Activated CD8-positive, alpha-beta memory T cell treated with anti-CD3 and anti-CD28 coated beads for 36 hours (primary cell): ENCODE measurements around the gene RPS6KA5. TPM values are rescaled to one million over a fixed set of nuclear protein-coding genes. Genes with fewer than 3 reads are reported as not detected.
"Not testable (repeated sequence)": the region's sequence is repeated elsewhere in the genome, so short reads cannot be mapped to it uniquely, and the experiment has no call there.

ENCODE experiments used
- CTCF ChIA-PET: fragments of 350-600 bp; sonication (Branson Sonifier 250); formaldehyde crosslinking; loops from one replicate; lab custom pipeline; 2021; ENCODE audit warnings: antibody characterized with exemption; lab: Charles Lee
- POLR2A ChIA-PET: fragments of 350-600 bp; sonication (Branson Sonifier 250); formaldehyde crosslinking; loops from one replicate; lab custom pipeline; 2021; ENCODE audit warnings: antibody characterized with exemption; lab: Charles Lee
- total RNA-seq, 2 experiments: library from RNA; stranded (reverse); gene quantifications; one replicate each; pipeline ENCODE4 v1.2.3, GENCODE V29; 2021

The RPS6KA5 gene
- total RNA-seq, 2 experiments from 2014 or later = 16.0 to 18.6 TPM

DNA sequence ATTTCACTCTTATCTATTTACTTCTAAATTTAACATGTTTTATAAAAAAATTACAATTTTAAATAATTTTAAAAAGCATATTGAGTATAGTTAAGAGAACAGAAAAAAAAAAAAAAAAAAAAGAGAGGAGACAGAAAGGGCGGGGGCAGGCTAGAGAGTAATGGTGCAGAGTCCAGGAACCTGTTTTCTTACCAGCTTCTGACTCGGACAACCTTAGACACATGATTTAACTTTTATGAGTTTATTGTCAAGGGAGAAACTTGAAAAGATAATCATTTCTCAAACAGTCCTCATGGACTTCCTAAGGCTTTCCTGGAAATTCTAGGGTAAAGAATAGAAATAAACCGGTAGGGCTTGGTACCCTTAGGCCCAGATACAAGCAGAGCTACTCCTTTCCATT, 84.3 kb downstream of the RPS6KA5 start:
- ChIA-PET POLR2A (no interaction called here), CTCF (no interaction called here)

DNA sequence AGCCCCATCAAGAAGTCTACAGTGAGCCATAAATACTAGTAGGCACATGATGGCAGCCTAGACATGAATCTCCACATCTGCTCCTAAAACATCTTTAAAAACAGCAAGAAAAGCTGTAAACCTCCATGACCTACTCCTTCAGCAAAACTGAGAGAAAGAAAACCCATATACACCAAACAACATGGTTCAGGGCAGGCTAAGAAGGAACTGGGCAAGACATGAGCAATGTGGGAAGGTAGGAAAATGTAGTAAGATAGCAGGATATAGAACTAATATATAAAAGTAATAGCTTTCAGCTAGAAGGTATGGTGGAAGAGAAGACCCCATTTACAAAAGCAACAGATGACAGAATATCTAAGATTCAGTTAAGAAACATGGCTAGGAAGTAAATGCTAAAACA, 88.8 kb downstream of the RPS6KA5 start:
- ChIA-PET CTCF (no interaction called here), POLR2A (no interaction called here)

DNA sequence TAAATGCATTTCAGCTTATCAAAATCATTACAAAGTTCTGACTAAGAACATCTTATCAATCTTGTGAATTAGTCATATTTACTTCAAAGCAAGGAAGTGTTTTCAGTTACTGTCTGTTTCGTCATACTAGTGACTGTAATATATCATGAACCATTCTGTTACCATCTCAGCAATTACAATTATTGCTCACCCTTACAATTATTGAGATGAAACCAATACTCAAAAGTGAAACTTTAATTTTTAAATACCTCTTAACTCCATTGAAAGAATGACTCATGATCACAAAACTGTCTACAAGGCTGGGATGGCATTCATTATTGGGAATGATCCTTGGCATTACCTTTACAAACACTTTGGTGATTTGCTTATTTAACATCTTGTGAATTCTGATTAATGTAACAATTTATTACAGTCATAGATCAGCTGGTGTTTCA, 90.3 kb downstream of the RPS6KA5 start:
- CTCF ChIA-PET = interaction anchor here (0.6 to 1.7 kb wide), 9 partner anchors 31 to 144 kb away, joined by 3 to 9 read pairs (median 4); partner anchors contain the start of genes DGLUCY and RPS6KA5
- POLR2A ChIA-PET = interaction anchor here (0.8 to 1.6 kb wide), 7 partner anchors 11 to 145 kb away, joined by 3 to 17 read pairs (median 4); partner anchors contain the start of gene DGLUCY

DNA sequence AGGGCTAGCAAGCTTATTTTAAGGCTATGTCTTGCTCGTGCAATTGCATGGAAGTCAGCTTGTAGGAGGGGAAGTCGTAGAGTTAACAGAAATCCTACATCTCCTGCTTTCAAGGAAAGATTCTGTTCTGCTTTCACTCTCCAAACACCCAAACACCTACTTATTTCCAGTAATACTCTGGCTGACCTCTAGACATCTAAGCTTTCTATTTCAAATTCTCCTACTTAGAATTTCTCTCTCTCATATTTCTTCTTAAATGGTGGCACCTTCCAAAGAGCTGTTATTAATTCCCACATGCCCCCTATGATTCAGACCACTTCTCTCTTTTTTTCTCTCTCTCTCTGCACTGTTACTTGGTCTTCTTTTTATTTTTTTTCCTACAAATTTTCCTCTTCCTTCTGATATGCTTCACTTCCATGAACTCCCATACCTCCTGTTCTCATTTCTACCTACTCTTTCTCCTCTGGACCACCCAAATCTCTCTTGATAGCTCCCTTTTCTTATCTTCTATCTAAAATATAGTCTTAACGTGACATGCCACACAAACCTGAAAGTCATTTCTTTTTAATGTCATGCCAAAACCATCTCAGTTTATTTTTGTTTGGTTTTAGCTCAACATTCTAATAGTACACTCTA, 90.8 kb downstream of the RPS6KA5 start:
- ChIA-PET POLR2A (interaction anchor here (0.7 to 1.6 kb wide), 8 partner anchors 10 to 145 kb away, joined by 3 to 17 read pairs (median 4); partner anchors contain the start of gene DGLUCY), CTCF (interaction anchor here (0.6 to 1.7 kb wide), 11 partner anchors 31 to 203 kb away, joined by 3 to 9 read pairs (median 4); partner anchors contain the start of genes DGLUCY and RPS6KA5)

DNA sequence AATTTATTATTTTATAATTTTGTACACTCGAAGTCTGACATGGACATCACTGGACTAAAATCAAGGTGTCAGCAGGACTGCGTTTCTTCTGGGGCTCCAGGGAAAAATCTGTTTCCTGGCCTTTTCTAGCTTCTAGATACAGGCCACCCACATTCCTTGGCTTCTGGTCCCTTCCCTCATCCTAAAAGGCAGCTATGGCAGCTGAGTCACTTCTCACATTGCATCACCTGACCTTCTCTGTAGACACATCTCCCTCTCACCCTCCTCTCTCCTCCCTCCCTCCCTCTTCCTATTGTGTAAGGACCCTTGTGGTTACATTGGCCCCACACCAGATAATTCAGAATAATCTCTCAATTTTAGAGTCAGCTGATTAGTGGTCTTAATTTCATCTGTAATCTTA, 92.4 kb downstream of the RPS6KA5 start:
- ChIA-PET CTCF (interaction anchor here (1.0 to 1.3 kb wide), 2 partner anchors 9 to 205 kb away, joined by 3 to 4 read pairs; no protein-coding TSS in a partner anchor), POLR2A (interaction anchor here (1.4 kb wide), 1 partner anchor 92 kb away, joined by 5 read pairs; no protein-coding TSS in a partner anchor)

DNA sequence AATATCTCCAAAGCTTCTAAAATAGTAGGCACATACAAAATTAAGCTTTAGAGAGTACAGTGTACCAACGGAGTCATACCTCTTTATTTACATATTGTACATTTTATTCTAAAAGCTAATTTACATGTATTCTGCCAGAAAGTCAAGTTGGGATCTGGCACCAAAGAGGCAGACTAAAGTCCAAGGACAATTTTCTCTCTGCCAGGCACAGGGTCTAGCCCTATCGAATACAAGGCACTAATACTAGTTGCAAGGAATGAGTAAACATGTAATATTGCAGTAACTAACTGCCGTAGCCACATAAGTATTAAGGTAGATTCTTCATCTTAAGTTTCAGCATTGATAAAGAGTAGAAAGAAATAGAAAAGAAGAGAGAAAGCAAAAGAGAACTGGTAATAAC, 93.9 kb downstream of the RPS6KA5 start:
- POLR2A ChIA-PET = no interaction called here
- CTCF ChIA-PET = interaction anchor here (1.1 to 1.2 kb wide), 4 partner anchors 15 to 298 kb away, joined by 3 read pairs; no protein-coding TSS in a partner anchor

DNA sequence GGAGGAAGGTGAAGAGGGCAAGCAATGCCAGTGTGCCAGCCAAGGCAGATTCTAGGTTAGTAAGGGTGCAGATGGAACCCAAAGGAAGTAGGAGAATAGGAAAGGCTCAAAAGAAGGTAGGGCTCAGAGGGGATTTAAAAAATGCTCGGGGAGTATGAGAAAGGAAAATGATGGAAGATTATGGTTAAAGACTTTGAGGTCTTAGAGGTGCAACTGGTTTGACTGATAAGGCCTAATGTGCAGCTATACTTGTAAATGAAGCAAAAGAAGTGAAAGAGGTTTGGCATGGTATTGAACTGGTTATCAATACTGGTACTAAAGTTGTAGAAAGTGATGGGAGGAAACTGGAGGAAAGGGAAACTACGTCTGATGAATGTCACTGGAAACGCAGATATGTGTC, 94.7 kb downstream of the RPS6KA5 start:
- POLR2A ChIA-PET = no interaction called here
- CTCF ChIA-PET = interaction anchor here (0.5 to 1.2 kb wide), 3 partner anchors 16 to 208 kb away, joined by 3 read pairs; no protein-coding TSS in a partner anchor

DNA sequence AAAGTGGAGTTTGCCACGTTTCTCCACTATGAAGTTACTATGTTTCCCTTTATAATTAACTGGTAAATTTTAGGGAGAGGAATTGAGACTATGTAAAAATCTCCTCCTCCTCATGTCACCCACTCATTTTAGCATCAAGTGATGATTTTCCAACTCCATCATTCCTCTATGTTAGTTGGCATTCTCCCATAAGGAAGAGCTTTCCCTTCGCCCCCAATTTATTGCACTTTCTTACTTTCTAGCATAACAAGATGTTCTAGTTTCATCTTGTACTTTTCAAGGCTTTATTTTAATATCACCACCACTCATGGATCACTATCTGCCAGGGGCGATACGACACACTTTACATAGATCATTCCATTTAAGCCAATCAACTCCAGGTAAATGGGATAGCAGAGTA, 97.1 kb downstream of the RPS6KA5 start:
- ChIA-PET CTCF (no interaction called here), POLR2A (no interaction called here)

DNA sequence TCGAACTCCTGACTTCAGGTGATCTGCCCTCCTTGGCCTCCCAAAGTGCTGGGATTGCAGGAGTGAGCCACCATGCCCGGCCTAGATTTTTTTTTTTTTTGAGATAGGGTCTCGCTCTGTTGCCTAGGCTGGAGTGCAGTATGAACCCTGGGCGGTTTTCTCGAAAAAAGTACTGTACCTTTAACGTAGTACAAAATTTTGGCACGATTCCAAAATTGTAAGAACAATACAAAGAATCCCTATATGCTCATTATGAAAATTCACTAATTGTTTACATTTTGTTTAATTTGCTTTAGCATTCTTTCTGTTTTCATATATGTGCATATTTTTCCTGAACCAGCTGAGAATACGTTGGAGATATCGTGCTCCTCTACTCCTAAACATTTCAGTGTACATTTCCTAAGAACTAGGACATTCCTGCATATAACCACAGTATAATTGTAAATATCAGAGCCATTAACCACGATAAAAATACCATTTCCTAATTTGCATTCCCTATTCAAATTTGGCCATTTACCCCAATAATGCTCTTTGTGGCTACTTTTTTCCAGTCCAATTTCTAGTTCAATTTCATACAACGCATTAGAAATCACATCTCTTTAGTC, 97.8 kb downstream of the RPS6KA5 start:
- POLR2A ChIA-PET = no interaction called here
- CTCF ChIA-PET = no interaction called here

DNA sequence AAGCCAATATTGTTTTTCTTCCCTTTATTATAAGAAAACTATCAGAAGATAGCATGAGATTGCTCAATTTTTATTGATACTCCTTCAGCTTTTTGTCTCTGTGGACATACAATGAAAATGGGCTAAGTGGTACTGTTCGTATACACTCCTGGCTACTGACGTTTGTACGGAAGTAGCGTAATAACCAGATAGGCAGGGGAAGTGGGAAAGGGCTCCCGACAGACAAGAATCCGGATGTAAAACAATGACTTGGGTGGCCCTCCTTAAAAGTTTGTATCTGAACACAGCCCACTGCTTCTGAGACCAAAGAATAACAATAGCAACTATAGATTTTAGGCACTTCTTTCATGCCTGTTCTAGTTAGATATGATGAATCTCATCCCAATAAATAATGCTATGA, 99.6 kb downstream of the RPS6KA5 start:
- ChIA-PET CTCF (no interaction called here), POLR2A (no interaction called here)

DNA sequence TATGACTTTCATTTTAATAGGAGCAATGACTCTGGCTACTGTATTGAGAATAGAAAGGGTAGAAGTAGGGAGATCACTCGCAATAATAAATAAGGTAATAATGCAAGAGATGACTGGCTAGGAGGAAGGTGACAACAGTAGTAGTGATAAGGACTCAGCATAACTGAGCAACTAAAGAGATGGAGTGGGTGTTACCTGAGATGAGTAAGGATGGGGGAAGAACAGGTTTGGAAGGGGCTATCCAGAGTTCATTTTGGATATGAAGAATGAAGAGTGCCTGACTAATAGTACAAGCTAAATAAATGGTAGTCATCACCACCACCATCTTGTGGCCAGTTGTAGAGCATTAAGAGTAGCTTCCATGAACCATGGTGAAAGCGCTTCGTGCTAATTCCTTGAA, 101.1 kb downstream of the RPS6KA5 start:
- ChIA-PET POLR2A (interaction anchor here (0.9 kb wide), 1 partner anchor 10 kb away, joined by 3 read pairs; no protein-coding TSS in a partner anchor), CTCF (interaction anchor here (0.8 kb wide), 1 partner anchor 9 kb away, joined by 3 read pairs; no protein-coding TSS in a partner anchor)

DNA sequence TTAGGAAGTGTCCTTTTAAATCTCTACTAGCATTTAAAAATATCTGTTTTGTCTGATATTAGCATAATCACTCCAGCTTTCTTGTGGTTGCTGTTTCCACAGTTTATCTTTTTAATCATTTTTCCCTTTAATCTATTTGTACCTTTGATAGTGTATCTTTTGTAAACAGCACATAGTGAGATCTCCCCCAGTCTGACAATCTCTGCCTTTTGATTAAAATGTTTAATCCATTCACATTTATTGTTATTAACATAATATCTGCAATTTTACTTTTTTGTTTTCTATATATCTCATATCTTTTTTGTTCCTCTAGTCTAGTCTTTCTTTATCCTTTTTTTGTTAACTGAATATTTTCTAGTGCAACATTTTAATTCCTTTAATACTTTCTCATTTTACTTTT, 104.2 kb downstream of the RPS6KA5 start:
- ChIA-PET CTCF (interaction anchor here (0.7 kb wide), 1 partner anchor 53 kb away, joined by 3 read pairs; no protein-coding TSS in a partner anchor), POLR2A (interaction anchor here (0.7 kb wide), 1 partner anchor 551 kb away, joined by 6 read pairs; no protein-coding TSS in a partner anchor)

DNA sequence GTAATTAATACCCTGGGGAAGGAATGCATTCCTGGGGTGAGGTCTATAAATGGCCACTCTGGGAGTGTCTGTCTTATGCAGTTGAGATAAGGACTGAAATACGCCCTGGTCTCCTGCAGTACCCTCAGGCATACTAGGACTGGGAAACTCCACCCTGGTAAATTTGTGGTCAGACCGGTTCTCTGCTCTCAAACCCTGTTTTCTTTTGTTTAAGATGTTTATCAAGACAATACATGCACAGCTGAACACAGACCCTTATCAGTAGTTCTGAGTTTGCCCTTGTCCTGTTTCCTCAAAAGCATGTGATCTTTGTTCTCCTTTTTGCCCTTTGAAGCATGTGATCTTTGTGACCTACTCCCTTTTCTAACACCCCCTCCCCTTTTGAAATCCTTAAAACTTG, 106.8 kb downstream of the RPS6KA5 start:
- CTCF ChIA-PET, POLR2A ChIA-PET: not testable (repeated sequence)

DNA sequence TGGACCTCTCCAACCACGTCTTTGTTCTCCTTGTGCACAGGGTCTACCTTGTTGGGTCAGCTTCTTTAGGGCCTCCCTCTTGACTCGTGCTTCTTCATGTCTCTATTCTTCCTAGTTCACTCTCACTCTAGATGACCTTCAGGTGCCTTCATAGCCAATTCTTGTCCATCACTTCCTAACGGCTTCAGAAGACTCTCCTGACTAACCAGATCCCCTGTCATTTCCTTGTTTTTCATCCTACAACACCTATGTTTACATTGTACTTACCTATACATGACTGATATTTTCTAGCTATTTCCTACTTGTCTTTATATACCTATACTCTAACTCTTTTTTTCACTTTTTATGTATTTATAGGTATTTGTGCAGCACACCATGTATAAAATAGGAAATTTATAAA, 117.1 kb downstream of the RPS6KA5 start:
- CTCF ChIA-PET = no interaction called here
- POLR2A ChIA-PET = no interaction called here

DNA sequence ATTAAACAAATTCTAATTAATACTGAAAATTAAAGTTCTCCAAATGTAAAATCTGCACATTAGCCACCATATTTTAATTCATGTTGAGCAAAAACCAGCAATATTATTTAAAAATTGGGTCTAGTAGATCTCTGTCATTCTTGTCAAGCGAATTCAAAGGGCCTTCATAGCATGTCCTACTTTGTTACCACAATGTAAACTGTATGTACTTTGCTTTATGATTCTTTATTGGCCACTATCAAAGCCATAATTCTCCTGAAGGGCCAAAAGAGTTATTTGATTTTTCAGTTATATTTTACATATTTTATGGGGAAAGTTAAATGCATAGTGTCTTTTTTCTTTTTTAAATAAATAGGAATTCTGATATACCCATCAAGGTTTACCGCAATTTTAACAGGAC, 117.9 kb downstream of the RPS6KA5 start:
- ChIA-PET POLR2A (no interaction called here), CTCF (no interaction called here)

DNA sequence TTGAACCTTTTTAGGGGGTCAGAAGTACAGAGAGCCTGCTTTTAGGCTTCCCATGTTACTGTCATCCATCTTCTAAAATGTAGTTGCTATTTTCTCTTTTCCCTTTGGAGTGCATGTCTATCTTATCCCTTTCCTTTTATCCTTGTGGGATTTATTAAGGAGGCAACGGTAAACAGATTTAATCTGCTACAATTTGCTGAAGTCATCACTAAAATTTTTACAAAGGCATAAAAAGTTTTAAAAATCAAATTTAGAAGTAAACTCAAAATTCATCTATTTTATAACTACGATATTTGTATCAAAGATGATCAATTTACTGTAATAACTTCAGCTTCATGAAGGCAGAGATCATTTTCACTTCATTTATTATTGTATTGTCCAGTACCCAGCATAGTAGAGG, 118.7 kb downstream of the RPS6KA5 start:
- CTCF ChIA-PET = no interaction called here
- POLR2A ChIA-PET = no interaction called here

DNA sequence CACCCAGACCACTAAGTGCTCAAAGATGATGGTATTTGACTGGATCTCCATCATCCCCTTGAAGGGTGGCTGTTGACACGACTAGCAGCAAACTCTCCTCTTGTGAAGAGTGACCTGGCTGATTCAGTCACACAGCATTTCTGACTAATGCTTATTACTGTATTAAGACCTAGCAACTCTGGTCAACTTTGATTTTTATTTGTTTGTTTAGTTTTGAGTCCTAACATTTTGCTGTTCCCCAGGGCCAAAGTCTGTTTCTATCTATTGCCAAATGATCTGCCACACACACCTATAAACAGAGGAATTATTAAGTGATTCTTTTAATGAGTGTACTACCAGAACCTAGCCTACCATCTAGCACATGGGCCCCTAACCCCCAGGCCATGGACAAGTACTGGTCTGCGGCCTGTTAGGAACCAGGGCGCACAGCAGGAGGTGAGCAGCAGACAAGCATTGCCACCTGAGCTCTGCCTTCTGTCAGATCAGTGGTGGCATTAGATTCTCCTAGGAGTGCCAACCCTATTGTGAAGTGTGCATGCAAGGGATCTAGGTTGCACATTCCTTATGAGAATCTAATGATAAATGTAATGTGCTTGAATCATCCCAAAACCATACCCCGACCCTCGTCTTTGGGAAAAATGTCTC, 120.0 kb downstream of the RPS6KA5 start:
- ChIA-PET CTCF (no interaction called here), POLR2A (no interaction called here)

DNA sequence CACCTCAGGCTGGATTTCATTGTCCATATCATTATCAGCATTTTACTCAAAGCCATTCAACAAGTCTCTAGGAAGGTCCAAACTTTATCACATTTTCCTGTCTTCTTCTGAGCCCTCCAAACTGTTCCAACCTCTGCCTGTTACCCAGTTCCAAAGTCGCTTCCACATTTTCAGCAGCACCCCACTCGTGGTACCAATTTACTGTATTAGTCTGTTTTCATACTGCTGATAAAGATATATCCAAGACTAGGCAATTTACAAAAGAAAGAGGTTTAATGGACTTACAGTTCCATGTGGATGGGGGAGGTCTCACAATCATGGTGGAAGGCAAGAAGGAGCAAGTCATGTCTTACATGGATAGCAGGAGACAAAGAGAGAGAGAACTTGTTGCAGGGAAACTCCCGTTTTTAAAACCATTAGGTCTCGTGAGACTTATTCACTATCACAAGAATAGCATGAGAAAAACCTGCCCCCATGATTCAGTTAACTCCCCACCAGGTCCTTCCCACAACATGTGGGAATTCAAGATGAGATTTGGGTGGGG, 121.1 kb downstream of the RPS6KA5 start:
- CTCF ChIA-PET = not testable (repeated sequence)

DNA sequence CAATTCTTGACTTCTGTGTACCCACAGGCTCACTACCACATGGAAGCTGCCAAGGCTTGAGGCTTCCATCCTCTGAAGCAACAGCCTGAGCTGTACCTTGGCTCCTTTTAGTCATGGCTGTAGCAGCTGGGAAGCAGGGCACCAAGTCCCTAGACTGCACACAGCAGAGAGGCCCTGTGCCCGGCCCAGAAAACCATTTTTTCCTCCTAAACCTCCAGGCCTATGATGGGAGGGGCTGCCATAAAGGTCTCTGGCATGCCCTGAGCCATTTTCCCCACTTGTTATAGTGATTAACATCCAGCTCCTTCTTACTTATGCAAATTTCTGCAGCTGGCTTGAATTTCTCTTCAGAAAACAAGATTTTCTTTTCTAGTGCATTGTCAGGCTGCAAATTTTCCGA, 121.8 kb downstream of the RPS6KA5 start:
- ChIA-PET POLR2A (no interaction called here), CTCF (no interaction called here)

More for the DNA sequence above, 121.1 kb downstream of the RPS6KA5 start:
- POLR2A ChIA-PET = not testable (repeated sequence)
